Measurements from ENCODE around the gene BLOC1S1. TPM values are rescaled to one million over a fixed set of nuclear protein-coding genes. Genes with fewer than 3 reads are reported as not detected.

The BLOC1S1 gene
- total RNA-seq, 6 donors from 2014 or later, result 34.6 to 255 (median 139) TPM

DNA sequence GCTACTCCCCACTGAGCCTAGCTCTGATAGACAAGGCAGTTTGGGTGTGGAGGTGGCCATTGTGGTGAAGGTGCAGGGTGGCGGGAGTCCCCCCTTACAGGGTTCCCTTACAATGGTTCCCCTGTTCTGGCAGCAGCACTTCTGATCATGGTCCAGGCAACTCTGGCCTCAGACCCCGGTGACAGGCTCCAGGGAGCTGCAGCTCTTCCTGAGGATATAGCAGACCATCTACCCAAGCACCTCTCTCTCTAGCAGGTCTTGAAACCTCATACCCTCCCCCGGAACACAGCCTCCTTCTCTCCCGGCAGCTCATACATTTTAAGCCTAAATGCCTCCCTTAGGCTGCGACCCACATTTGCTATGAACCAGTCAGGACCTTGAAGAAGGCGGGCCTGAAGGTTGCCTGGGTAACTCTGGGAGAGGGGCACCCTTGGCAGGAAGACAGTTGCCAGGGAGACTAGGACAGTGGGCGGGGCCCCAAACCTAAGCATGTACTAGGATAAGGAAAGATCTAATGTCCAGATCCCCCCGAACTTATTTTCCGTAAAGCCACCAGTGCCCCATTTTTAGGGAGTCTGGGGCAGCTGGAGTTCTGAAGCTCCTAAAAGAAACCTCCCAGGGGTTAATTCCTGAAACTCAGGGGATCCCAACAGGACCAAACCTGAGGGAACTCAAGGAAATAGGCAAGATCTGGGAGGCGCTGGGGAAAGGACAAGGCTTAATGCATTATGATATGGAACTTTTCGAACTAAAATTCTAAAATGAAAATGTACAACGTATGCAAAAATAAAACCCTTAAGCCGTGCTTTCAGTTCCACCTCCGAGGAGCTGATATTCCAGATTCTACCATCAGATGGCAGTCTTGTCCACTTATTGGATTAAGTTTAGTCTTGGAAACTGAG lies 22.5 kb downstream of the BLOC1S1 start:
- Histone ChIP-seq H3K36me3 (no peaks in the 10 kb centered on the region), H3K4me1 (peaks cover 16 to 24% (median 21%) of the 10 kb centered on the region in 4 donors), H3K4me3 (peak overlapping the region; percentile 42 to 61 (median 48)), H3K9me3 (no peaks in the 10 kb centered on the region), H3K27me3 (no peaks in the 10 kb centered on the region), H3K27ac (peak overlapping the region; percentile 10 to 77 (median 66))
- peak; percentile 86 to 88 for ATAC-seq (ENCODE audit: low FRiP score in 2 of 2)
- TF ChIP-seq POLR2A (IDR thresholded peaks at IDR 0.05) (no peak), CTCF (IDR thresholded peaks at IDR 0.05) (peak; percentile 87 to 95 (median 93))
- DNase-seq, result peak in 1 of 2 donors; percentile 88
- WGBS, 2 donors, result 1 to 8% methylated on average over 12 to 14 of the region's 14 CpGs

DNA sequence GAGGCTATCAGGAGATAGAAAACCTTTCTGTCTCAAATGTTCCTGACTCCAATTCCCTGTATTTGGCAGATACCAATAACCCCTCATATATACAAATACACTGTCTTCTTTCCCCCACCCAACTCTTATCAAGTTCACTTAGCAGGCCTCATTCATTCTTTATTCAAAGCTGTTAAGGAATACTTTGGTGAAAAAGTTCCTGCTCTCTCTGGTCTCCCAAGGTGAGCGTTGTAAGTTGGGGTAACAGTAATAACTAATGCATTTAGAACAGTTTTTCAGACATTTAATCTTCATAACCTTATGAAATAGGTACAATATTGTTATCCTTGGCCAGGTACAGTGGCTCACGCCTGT lies 23.2 kb downstream of the BLOC1S1 start:
- 71 to 76% methylated on average over 2 of the region's 2 CpGs for WGBS, 2 donors
- Histone ChIP-seq H3K4me3 (peak overlapping the region in 3 of 4 donors; percentile 43 to 61 (median 53)), H3K4me1 (peaks cover 22 to 30% (median 27%) of the 10 kb centered on the region in 4 donors), H3K27me3 (peaks cover 0 to 4% (median under 1%) of the 10 kb centered on the region in 4 donors), H3K9me3 (no peaks in the 10 kb centered on the region), H3K27ac (no peak overlapping the region), H3K36me3 (no peaks in the 10 kb centered on the region)
- no peak for TF ChIP-seq POLR2AphosphoS5 (IDR thresholded peaks at IDR 0.05)
- ATAC-seq (ENCODE audit: low FRiP score in 2 of 2), result no peak
- no peak for DNase-seq

- peaks cover 0 to 4% (median 2%) of the 10 kb centered on the region in 4 donors for H3K27me3 ChIP-seq
- WGBS, 2 donors, result 22 to 28% methylated on average over 3 of the region's 3 CpGs
- peak overlapping the region in 1 of 4 donors; percentile 74 for H3K27ac ChIP-seq
- H3K4me3 ChIP-seq, result no peak overlapping the region
- peaks cover 24 to 43% (median 36%) of the 10 kb centered on the region in 4 donors for H3K4me1 ChIP-seq
- TF ChIP-seq EP300 (IDR thresholded peaks at IDR 0.05) (no peak), POLR2AphosphoS5 (IDR thresholded peaks at IDR 0.05) (no peak), POLR2A (IDR thresholded peaks at IDR 0.05) (no peak), CTCF (IDR thresholded peaks at IDR 0.05) (no peak)
- ATAC-seq (ENCODE audit: low FRiP score in 2 of 2), result no peak
- peak in 1 of 2 donors; percentile 0 for DNase-seq
- no peaks in the 10 kb centered on the region for H3K9me3 ChIP-seq
- H3K36me3 ChIP-seq, result no peaks in the 10 kb centered on the region
Observed at GRCh38 chr12:55741931-55742680, 26.3 kb downstream of the BLOC1S1 start.

DNA sequence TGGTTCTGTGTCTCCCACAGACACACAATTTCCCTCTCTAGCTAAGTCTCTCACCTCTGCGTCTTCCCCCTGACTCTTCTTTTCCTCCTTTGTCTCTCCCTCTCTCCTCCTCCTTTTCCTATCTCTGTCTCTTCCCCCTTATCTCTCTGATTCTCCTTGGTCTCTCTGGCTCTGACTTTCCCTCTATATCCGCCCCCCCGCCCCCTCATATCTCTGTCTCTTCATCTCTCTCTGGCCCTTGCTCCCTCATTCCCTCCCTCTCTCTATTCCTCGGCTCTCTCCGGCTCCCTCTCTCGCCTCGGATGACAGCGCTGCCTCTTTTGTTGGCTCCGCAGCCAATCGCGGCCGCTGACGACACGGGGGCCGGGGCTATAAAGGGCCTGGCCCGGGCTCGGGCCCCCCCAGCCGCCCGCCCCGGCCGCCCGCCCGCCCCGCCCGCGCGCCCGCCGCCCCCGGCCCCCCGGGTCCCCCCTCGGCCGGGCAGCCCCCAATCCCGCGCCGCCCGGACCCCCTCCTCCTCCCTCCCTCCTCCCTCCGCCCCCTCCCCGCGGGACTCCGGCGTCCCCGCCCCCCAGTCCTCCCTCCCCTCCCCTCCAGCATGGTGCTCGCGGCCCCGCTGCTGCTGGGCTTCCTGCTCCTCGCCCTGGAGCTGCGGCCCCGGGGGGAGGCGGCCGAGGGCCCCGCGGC lies 27.0 kb downstream of the BLOC1S1 start, which contains the start of gene GDF11:
Gene GDF11, plus strand, starts transcription at position 404 of the 687 bp plus-strand sequence. Its CDS starts 195 bp downstream, at position 599.
- H3K27ac ChIP-seq, result peak within 1 kb of the TSS; percentile 42 to 74 (median 56)
- ATAC-seq (ENCODE audit: low FRiP score in 2 of 2) (peak in 1 of 2 donors; percentile 83), DNase-seq (peak; percentile 81 to 92)
- no peaks in the 10 kb centered on the region for H3K9me3 ChIP-seq
- TF ChIP-seq CTCF (IDR thresholded peaks at IDR 0.05) (no peak), POLR2AphosphoS5 (IDR thresholded peaks at IDR 0.05) (peak in 1 of 2 donors; percentile 80), EP300 (IDR thresholded peaks at IDR 0.05) (no peak), POLR2A (IDR thresholded peaks at IDR 0.05) (peak in 1 of 4 donors; percentile 26)
- peaks cover 16 to 35% (median 29%) of the 10 kb centered on the region in 4 donors for H3K4me1 ChIP-seq
- H3K36me3 ChIP-seq, result no peaks in the 10 kb centered on the region
- H3K27me3 ChIP-seq, result peaks cover 0 to 4% (median 2%) of the 10 kb centered on the region in 4 donors
- 1% methylated on average over 15 to 16 of the region's 53 CpGs for WGBS, 2 donors
- H3K4me3 ChIP-seq, result peak within 1 kb of the TSS; percentile 15 to 63 (median 60)

All from upper lobe of left lung (tissue), 6 donors.